ENCODE results near the gene PAMR1. TPM values are rescaled to one million over a fixed set of nuclear protein-coding genes. Genes with fewer than 3 reads are reported as not detected.
"Not testable (repeated sequence)": the region's sequence is repeated elsewhere in the genome, so short reads cannot be mapped to it uniquely, and the experiment has no call there.

The PAMR1 gene
- total RNA-seq, 1 donor from 2014 or later, result under 0.01 TPM

GRCh38 chr11:35543481-35543880, 18.1 kb upstream of the PAMR1 start:
- no peak for DNase-seq (ENCODE audit: low read depth in 2 of 2)

- no peak for DNase-seq (ENCODE audit: low read depth in 2 of 2)
These were observed 16.4 kb upstream of the PAMR1 start for GRCh38 chr11:35541621-35542375.

DNA sequence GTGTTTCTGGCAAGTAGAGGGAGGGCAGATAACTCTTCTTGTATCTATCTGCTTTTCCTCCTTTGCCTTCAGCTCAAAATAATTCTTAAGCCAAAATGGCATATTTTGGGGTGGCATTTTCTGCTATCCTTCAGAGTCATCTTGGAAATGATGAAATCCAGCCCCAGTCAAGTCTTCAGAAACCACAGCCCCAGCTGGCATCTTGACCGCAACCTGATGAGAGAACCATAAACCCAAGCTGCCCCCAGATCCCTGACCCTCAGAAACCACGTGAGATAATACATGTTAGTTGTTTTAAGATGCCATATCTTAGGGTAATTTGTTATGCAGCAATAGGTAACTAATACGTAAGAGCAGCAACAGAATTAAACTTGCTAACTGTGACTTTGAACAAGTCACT, 15.1 kb upstream of the PAMR1 start:
- DNase-seq (ENCODE audit: low read depth in 2 of 2), result no peak

DNA sequence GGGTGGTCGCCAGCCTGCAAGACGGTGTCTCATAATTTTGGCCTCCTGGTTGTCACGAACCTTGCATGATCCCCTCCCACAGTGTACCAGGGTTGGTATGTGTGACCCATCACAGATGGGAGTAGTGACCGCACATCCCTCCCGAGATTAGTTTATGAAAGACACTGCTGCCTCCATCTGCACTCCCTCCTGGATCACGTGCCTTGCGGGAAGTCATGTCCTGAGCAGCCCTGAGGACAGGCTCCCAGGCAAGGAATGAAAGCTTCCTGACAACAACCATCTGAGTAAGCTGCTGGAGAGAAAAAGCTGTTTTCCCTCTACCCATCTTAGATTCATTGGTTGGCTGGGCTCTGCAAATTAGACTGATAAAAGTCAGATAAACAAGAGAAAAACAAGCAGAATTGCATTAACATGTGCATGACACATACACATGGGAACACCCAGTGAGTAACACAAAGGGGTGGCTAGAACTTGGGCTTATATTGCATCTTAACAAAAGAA, 14.4 kb upstream of the PAMR1 start:
- no peak for DNase-seq (ENCODE audit: low read depth in 2 of 2)

DNA sequence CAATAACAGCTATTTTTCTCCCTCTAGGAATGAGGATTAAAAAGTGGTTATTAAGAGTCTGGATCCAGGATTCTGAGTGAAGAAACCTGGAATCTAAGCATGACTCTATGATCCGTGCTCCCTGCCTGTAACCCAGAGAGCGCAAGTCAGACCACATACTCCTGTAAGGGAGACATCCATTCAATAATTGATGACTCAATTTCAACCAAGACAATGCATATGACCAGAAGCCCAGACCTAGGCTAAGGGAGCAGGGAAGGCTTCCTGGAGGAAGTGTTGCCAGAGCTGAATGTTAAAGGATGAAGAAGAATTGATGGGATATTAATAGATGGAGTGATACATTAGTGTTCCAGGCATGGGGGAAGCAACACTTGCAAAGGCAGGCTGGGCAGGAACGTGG, 13.8 kb upstream of the PAMR1 start:
- DNase-seq (ENCODE audit: low read depth in 2 of 2), result no peak

GRCh38 chr11:35536470-35536869, 11.1 kb upstream of the PAMR1 start:
- DNase-seq (ENCODE audit: low read depth in 2 of 2), result no peak

GRCh38 chr11:35531246-35531645, 5.8 kb upstream of the PAMR1 start:
- DNase-seq (ENCODE audit: low read depth in 2 of 2), result no peak

DNA sequence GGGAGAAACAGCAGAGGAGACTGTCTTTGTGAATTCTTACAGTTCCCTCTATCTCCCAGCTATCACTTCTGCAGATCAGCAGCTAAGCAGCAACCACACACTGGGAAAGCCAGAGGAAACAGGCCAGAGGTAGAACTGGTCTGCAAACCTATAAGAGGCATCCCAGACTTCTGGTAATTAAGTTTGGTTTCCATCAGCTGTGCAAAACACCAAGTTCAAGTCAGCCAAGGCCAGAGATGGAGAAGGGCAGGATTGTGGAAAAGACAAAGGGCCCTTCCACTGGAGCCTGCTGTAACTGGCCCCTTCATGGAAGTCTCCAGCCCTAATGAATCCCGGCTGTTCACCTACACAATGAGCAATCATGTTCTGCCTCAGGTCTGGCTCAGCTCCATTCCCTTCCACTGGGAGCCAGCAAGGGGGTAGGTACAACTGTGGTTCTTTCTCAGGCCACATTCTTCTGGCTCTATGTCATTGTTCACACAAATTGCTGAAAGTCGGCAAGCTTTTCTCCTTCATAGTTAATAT, 4.6 kb upstream of the PAMR1 start:
- DNase-seq (ENCODE audit: low read depth in 2 of 2), result no peak

- DNase-seq (ENCODE audit: low read depth in 2 of 2), result no peak
These were observed 965 bp upstream of the PAMR1 start for GRCh38 chr11:35526370-35526792.

DNA sequence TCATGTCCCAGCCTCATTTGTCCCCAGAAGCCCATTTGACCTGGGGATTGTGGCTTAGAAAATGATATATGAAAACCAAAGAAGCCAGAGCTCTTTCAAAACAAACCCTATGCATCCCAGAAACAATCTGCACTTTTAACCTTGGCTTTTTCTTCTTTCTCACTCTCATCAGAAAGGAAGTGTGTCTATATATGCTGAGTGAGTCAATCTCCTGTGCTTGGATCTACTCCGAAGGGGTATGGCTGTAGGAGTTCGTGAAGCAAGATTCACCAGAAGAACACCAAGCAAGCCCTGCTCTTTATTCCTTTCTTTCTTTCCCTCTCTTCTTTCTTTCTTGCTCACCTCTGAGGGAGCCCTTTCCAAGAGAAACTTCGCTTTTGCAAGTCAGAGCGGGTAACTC, 636 bp downstream of the PAMR1 start:
- no peak for DNase-seq (ENCODE audit: low read depth in 2 of 2)

DNA sequence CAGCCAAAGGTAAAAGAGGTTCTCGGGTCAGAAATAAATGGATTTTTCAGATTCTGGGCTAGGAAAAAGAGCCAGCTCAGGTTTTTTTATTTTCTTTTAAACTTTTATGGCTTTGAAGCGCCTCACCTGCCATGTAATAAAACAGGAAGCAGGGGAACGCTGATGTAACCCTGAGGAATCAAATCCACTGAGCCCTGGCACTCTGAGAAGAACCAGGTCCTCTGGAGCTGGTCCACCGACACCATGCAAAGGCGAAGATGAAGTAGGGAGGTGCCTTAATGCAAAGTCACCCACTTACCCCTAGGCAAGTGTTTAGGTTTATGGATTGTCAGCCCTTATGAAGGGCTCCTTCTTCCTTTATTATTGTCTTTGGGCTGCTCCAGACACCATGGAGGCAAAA, 1.6 kb downstream of the PAMR1 start:
- DNase-seq (ENCODE audit: low read depth in 2 of 2), result no peak

- DNase-seq (ENCODE audit: low read depth in 2 of 2), result no peak
These were observed 2.1 kb downstream of the PAMR1 start for GRCh38 chr11:35523331-35523768.

DNA sequence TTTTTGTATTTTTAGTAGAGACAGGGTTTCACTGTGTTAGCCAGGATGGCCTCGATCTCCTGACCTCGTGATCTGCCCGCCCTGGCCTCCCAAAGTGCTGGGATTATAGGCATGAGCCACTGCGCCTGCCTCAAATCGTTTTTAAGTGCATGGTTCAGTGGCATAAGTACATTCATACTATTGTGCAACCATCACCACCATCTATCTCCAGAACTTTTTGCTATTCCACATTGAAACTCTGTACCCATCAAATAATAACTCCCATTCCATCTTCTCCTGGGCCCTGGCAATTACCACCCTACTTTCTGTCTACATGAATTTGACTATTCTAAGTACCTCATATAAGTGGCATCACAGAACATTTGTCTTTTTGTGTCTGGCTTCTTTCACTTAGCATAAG, 3.3 kb downstream of the PAMR1 start:
- DNase-seq (ENCODE audit: low read depth in 2 of 2), result not testable (repeated sequence)

DNA sequence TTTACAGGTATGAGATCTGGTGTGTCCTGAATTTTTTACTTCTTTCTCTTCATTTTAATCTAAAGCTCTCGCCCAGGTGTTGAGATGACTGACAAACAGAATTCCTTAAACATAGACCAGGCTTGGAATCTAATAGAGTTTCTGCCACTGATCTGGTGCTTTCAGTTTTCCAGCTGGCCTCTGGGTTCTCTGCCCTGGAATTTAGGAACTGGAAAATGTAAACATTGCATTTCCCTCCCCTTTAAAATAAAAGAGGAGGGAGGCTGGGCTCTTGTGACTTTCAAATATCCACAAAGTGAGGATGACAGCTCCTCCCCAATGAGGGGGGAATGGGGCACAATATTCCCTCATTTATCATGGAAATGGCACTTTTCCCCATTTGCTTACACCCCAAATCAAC, 5.0 kb downstream of the PAMR1 start:
- no peak for DNase-seq (ENCODE audit: low read depth in 2 of 2)

DNA sequence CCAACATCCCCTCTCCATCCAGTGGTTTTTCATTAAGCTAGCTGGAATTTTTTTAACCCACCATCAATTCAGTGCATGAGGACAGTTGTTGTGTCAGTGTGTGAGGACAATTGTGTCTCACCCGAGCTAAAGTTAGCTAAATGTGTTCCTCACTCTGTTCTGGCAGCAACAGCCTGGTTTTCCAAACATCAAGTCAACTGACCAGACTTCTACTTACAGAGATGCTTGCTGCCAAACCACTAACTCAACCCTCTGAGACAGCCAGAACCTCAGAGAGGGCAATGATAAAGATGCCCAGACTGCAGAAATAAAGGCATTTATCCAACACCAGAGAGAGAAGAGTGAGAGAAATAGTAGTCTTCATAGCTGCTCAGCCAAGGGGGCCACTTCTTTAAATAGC, 6.7 kb downstream of the PAMR1 start:
- DNase-seq (ENCODE audit: low read depth in 2 of 2), result no peak

- no peak for DNase-seq (ENCODE audit: low read depth in 2 of 2)
These were observed 7.9 kb downstream of the PAMR1 start for GRCh38 chr11:35517481-35517880.

DNA sequence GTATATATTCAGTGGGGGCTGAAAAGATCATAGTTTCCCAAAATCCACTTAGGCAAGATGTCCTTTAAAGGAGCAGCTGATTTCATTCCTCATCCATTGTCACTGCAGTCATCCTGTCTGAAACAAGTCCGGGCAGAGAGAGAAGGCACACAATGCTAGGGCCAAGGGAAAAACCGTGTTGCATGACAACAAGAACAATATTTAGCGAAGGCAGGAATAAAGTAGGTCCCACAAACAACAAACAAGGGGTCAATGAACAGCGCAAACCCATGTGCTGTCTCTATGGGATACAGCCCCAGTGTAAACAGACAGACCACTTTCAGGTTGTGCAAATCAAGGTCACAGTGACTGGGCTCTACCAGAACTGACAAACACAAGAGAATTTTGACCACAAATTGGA, 9.0 kb downstream of the PAMR1 start:
- DNase-seq (ENCODE audit: low read depth in 2 of 2), result no peak

DNA sequence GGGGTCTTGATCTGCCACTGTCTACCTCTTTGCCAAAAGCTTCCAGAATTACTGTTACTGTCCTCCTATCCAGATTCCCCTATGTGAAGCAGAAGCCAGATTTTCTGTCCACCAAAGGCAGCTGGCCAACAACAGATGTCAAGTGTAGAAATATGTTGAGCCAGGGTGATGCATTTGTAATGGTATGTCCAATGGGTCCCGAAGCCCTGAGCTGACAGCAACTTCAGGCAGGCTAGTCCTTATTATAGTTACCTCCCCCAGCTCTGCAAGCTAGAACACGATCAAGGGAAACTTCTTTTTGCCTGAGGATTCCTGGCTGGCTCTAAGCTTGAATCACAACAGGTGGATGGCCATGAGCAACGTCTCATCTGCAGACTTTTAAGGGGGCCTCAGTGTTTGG, 10.2 kb downstream of the PAMR1 start:
- DNase-seq (ENCODE audit: low read depth in 2 of 2), result no peak

- no peak for DNase-seq (ENCODE audit: low read depth in 2 of 2)
These were observed 10.9 kb downstream of the PAMR1 start for GRCh38 chr11:35514481-35514880.

DNA sequence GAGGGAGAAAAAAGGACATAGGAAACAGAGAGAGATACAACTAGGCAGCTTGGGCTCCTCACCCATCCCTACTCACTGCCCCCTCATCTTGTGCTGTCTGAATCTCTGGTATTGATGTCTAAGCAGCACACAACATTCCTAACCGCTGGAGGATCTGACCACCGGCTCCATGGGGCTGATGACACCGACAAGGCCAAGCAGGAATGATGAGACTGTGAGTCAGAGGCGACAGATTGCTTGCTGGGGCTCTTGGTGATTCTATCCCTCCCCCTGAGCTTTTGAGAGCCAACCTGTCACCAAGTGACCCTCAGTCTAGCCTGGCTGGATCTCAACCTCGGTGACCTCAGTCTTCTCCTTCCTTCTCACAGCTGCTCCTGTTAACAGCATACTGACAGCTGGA, 13.8 kb downstream of the PAMR1 start:
- no peak for DNase-seq (ENCODE audit: low read depth in 2 of 2)

- DNase-seq (ENCODE audit: low read depth in 2 of 2), result no peak
These were observed 17.7 kb downstream of the PAMR1 start for GRCh38 chr11:35507688-35508087.

DNA sequence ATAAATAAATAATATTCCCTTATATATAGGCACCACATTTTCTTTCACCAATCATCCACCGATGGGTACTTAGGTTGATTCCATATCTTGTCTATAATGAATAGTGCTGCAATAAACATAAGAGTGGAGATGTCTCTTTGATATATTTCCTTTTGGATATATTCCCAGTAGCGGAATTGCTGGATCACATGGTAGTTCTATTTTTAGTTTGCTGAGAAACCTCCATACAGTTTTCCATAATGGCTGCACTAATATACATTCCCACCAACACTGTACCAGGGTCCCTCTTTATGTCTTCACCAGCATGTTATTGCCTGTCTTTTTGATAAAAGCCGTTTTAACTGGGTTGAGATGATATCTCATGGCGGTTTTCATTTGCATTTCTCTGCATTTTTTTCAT, 23.6 kb downstream of the PAMR1 start:
- DNase-seq (ENCODE audit: low read depth in 2 of 2), result no peak

- DNase-seq (ENCODE audit: low read depth in 2 of 2), result no peak
These were observed 24.7 kb downstream of the PAMR1 start for GRCh38 chr11:35500744-35501143.
